ENCODE measurements around the gene PRKG1. TPM values are rescaled to one million over a fixed set of nuclear protein-coding genes. Genes with fewer than 3 reads are reported as not detected.
"Not testable (repeated sequence)": the region's sequence is repeated elsewhere in the genome, so short reads cannot be mapped to it uniquely, and the experiment has no call there.

The PRKG1 gene
- total RNA-seq, 2 donors from 2014 or later: 94.5 to 96.0 TPM

DNA sequence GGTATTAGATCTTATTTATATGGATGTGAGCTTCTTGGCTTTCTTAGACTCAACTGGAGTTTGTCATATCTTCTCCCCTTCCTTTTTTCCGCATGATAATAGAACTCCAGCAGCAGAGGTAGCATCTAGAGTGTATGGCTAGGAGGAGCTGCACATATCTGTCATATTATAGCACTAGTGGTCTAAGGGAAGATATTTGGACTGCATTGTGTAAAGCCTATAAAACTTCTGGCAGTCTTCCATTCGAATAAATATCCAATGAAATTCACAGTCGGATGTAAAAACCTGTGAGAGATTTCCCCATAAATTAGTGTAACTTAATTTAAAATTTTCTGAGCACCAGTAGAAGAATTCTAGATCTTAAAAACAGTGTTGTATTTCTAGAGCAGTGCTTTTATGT, 123.9 kb downstream of the PRKG1 start:
- intact Hi-C loops (cut with DNase I): no loop called here
- DNase-seq (ENCODE audit: low spot score): no peak

DNA sequence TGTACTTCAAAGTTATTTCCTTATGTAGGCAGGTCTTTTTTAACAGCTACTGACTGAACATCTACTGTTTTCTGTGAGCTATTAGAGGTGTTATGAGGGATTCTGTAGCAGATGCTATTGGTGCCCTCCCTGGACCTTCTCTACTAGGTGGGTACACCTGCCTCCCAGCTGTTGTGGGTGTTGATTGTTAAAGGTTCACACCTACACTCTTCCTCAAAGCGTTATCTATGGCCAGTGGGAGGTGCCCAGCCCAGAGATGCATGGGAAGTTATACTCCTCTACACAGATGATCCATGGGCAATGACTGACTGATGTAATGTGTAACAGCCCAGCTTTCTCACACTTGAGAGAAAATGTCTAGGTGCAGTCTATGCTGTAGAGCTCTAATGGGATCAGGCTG, 127.7 kb downstream of the PRKG1 start:
- DNase-seq (ENCODE audit: low spot score): no peak
- intact Hi-C loops (cut with DNase I): no loop called here

DNA sequence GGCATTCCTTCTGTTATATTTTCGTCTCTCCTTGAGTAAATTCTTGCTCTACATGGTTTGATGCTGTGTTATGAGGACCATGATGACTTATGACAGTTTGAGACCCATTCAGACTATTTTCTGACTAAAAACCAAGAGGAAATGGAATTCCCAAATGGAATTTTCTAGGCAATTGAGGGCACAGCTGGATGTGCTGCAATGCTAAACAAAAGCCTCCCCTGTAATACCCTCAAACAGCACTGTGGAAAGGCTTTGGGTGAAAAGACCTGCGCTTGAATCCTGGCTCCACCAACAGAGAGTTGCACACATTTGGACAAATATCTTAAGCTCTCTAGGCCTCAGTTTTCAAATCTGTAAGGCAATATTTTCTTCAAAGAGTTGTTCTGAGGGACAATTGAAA, 129.1 kb downstream of the PRKG1 start:
- intact Hi-C loops (cut with DNase I): no loop called here
- no peak for DNase-seq (ENCODE audit: low spot score)

DNA sequence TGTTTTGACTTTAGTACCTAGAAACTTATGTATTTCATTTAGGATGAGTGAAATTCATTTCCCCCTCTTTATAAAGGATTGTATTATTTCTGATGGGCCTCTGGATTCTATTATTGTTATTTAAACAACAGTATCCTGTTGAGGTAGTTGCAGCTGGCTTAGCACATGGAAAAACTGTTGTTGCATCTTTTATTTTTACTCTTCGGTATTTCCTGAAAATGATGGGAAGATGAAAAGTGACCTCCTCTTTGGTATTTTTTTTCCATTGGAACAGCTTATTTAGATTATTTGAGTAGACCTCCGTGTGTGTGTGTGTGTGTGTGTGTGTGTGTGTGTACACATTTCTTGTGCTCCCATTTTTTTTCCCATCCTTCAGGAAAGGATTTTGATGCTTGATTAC, 129.8 kb downstream of the PRKG1 start:
- no peak for DNase-seq (ENCODE audit: low spot score)
- intact Hi-C loops (cut with DNase I): no loop called here

DNA sequence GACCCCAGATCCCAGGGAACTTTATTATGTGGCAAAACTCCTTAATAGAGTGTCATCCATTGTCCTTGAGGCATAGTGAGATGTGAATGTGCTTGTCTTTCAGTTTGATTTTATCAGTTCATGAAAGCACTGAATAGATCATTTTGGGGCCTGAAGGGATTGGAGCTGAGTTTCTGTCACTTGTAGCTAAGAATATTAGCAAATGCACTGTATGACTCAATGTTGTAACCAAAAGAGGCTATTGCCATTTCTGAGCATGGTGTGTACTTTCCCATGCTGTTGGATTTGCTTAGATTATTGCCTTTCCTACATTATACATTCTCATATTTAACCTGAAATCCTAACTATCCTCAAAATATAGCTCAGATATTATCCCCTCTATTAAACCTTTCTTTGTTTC, 130.4 kb downstream of the PRKG1 start:
- DNase-seq (ENCODE audit: low spot score): no peak
- intact Hi-C loops (cut with DNase I): no loop called here

DNA sequence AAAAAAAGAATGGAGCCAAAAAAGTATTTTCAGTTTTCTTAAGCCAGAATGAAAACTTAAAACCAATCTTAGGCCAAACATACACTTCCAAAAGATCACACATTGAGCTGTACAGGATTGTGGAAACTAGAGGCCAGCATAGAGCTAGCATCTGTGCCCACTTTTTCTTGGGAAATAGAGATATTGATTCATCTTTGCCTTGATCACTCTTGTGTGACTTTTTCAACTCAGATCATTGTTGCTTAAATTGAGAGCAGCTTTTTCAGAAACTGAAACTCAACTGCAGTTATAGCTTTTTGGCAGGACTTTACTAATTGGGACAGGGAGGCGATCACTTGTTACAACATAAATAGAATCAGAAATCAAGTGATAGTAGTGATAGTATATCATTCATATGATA, 132.2 kb downstream of the PRKG1 start:
- intact Hi-C loops (cut with DNase I): no loop called here

DNA sequence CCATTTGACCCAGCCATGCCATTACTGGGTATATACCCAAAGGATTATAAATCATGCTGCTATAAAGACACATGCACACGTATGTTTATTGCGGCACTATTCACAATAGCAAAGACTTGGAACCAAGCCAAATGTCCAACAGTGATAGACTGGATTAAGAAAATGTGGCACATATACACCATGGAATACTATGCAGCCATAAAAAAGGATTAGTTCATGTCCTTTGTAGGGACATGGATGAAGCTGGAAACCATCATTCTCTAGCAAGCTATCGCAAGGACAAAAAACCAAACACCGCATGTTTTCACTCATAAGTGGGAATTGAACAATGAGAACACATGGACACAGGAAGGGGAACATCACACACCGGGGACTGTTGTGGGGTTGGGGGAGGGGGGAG, 138.7 kb downstream of the PRKG1 start:
- DNase-seq (ENCODE audit: low spot score); intact Hi-C loops (cut with DNase I): not testable (repeated sequence)

More for the DNA sequence above, 132.2 kb downstream of the PRKG1 start:
- no peak for DNase-seq (ENCODE audit: low spot score)

DNA sequence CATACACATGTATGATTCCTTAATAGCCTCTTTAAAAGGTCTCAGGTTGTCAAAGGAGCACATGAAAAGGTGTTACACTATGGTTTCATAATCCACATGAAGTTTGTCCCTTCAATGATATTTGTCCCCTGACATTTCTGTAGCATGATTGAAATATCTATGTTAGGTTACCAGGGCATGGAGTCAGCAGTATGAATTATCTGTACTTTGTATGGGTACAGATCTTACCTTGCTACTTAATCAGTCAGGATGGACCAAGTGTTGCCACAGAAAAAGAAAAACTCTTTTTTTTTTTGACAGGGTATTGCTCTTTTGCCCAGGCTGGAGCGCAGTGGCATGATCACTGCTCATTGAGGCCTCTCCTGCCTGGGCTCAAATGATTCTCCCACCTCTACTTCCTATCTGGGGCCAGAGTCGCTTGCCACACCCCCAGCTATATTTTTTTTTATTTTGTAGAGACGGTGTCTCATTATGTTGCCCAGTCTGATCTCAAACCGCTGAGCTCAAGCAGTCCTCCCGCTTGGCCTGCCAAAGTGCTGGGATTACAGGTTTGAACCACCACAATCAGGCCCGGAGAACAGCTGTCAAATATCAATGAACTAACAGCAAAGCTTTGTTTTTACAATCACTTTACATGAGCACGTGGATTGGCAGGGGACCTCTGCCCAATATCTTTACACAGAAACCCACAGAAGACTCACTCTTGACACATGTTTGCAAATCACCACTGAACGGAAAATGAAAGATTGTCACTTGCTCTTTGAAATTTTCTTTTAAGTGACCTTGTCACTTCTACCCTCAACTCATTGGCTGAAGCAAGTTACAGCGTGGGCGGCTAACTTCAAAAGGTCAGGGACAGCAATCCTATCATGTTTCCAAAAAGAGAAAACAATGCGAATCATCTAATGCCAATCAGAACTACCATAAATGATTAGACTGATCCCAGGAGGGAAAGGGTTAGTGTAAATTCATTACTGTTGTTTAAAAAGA, 140.2 kb downstream of the PRKG1 start:
- intact Hi-C loops (cut with DNase I): no loop called here

DNA sequence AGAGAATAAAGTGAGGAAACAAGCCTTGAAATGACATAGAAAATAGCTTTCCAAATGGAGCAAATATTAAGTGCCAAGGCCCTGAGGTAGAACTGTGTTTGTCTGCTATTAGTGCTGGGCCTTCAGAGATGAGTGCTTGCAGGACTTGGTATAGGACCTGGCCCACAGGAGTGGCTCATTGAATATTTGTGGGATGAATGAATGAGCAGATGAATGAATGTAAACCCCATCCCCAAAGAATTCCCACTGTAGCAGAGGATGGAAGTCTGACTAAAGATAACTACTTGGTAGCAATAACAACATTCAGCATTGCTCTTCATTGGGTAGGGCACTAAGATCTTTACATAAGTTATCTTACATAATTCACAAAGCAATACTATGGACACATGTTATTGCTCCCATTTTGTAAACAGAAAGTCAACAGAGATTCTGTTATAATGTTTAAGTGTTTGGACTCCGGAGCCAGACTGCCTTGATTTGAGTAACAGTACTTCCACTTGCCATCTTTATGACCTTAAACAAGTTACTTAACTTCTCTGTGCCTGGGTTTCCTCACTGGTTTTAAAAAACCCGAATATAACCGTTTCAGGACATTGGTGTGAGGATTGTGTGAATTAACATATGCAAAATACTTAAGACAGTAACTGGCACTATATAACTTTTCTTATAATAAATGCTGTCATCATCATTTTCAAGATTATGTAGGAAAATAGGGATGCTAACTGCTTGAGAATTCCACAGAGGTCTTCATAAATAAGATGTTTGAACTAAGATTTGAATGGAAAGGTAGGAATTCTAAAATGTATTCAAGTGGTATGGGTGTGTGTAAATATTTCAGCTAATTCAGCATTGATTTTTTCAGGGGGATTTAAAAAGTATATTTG, 141.9 kb downstream of the PRKG1 start:
- intact Hi-C loops (cut with DNase I): no loop called here
- DNase-seq (ENCODE audit: low spot score): no peak

More for the DNA sequence above, 140.2 kb downstream of the PRKG1 start:
- no peak for DNase-seq (ENCODE audit: low spot score)

DNA sequence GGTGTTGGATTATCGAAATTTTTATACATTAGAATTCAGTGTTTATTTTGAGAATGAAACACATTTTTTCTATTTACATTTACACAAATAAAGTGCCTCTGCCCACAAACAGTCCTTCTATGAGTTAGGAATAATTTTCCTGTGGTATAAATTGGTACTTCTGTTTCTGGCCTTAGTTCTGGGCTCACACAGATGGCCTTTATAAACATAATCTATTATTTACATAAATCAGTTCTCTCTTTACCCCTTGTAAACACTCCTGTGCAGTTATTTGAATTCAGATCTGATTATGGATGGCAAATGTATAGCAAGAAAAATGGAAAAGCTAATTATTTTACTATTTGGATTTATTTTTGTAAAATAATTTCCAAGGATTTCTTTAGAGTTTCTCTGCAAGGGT, 143.2 kb downstream of the PRKG1 start:
- intact Hi-C loops (cut with DNase I): no loop called here
- DNase-seq (ENCODE audit: low spot score): no peak

DNA sequence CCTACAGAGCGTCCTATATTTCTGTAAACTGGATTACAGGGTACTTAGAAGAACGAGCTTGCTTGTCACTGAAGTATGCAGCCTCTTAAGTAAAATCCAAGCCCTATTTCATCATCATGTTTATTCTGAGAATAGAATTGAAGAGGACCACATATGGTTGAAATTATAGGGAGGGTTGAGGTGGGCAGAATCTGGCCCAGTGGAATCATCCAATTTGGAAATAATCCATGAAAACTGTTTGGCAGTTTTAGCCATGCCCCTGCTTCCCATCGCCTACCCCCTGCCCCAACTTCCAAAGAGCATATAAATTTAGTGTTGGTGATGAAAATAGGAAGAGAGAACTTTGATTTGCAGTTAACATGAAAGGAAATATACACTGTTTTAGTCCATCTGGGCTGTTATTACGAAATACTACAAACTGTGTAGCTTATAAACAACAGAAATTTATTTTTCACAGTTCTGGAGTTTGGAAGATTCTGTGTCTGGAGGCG, 150.4 kb downstream of the PRKG1 start:
- intact Hi-C loops (cut with DNase I): no loop called here
- no peak for DNase-seq (ENCODE audit: low spot score)

DNA sequence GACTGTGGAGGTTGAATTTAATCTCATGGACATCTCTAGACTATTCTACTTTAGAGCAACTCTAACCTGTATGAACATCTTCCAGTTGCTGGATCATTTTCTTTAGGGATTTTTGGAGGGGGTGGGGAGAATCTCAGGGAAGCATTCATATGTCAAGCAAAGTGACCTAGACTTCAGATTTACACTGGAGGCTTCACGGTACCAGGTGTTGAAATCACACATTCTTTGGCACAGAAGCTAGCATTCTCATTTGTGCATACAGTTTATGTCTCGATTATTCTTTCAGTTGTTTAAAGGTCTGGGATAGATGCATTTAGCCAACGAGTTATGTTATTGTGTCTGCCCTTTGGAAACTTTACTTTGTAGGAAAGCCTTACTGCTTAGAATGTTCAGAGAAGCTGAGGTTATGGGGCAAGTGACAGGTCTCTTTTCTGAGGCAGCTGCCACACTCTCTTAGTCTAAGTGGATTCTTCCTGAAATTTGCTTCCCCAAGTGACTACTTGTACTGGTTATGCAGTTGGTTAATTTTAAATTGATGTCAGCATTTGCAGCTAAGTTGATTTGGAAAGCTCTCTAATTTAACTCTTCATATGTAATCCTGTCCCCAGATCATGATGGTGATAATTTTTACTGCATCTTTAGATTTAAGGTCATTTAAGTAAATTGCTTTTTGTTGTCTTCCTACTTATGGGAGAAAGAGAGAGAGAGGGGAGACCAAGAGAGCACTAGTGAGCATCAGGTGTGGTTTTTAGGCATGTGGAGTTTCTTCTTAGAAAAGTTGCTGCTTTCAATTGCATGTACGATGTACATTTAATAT, 153.8 kb downstream of the PRKG1 start:
- intact Hi-C loops (cut with DNase I): no loop called here
- no peak for DNase-seq (ENCODE audit: low spot score)

DNA sequence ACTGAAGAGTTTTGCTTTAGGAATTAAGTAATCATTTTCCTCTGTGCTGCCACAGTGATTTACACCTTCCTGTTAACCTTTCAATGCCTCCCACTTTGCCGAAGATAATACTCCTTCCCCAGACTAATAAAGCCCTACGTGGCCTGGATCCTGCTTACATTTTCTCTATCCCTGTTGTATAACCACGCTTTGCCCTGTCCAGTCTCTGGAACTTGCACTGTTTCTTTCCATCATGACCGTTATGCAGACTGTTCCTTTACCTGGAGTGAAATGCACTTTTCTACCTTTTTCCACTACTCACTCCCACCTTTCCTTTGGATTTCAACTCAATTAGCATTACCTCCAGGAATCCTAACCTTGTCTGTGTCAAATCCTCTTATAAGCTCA, 154.4 kb downstream of the PRKG1 start:
- DNase-seq (ENCODE audit: low spot score): no peak
- intact Hi-C loops (cut with DNase I): no loop called here

DNA sequence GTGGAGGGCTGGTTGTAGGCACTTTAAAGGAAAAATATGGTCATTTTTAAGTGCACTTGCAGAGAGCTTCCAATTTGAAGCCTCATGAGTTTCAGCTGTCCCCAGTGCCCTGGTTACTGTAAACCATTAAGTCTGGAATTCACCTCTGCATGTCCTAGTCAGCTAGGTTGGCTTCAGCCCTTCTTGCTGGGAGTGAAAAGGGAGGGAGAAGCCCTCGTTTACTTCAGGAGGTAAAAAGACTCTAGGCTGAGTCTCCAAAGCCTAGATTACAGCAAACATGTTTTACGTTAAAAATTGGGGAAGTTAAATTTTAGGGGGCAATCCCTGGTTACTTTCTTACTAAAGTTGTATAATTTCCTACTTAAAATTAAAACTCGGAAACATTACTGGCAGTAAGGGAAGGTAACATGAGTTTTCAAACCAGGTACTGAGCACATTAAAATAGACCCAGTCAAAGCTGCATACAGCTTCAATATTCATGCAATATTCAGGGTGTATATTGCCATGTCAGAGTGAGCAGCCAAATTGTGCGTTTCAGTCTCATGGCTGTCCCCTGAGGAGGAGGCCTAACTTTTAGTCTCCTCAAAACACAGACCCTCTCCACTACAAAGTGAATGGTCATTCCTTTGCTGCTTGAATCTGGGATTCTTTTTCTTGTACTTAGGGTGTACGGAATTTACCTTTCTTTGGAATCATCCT, 156.7 kb downstream of the PRKG1 start:
- DNase-seq (ENCODE audit: low spot score): no peak
- intact Hi-C loops (cut with DNase I): no loop called here

DNA sequence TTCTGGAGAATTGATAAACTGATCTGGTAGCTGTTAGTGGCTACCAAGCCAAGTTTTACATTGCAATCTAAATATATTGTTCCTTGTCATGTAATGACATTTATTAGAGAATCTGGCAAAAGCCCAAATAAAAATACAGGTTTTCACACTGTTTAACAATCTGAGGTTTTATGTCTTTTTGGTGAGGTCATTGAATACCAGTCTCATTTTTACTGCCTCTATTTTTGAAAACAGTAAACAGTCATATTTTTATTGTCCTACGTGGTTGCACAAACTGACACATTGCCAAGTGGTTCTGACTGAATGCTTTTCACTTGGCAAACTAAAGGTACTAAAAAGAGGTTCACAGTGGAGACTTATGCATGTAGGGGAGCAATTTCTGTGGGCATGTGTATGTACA, 157.5 kb downstream of the PRKG1 start:
- no peak for DNase-seq (ENCODE audit: low spot score)
- intact Hi-C loops (cut with DNase I): no loop called here

DNA sequence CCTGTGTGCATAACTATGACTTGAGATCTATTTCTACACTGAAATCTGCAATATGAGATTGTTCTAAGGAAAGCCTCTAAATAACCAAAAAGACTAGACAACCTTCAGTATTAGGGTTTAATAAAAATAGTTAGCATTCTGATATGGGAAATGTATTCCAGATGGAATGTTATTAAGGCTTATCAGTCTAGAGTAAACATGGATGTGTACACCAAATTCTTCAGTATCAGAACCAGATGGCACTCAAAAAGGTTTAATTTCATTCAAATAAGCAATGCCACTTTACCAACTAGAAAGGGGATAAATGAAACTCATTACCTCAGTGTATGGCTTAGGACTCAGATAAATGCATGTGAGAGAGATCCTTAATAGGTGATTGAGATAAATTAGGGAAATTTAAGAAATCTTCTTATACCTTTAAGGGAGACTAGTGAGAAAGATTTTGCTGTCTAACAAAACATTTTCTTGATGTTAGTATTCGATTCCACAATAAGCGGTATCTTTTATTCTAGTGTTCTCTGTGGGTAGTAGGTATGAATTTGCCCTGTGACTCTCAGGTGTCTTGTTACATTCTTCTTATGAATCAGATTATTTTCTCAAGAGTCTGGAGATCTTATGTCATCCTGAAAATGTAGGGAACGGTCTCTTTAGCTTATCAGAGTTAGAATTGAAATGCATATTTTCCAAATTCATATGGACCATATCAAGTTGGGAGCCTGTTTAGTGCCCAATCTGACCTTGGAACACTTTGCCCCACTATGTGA, 159.2 kb downstream of the PRKG1 start:
- intact Hi-C loops (cut with DNase I): no loop called here
- no peak for DNase-seq (ENCODE audit: low spot score)

DNA sequence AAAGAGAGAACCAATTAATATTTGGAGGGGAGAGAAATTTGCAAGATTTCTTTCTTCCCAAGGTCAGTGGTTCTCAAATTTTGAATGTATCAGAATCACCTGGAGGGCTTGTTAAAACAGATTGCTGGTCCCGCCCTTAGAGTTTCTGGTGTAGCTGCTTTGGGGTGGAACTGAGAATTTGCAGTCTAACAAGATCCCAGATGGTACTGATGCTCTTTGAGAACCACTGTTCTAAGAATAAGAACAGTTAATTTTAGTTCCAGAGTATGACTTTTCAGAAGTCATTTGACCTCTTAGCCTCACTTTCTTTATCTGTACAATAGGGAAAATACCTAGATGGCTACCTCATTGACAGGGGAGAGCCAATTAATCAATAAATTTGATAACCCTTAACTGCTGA, 161.6 kb downstream of the PRKG1 start:
- DNase-seq (ENCODE audit: low spot score): no peak
- intact Hi-C loops (cut with DNase I): no loop called here

DNA sequence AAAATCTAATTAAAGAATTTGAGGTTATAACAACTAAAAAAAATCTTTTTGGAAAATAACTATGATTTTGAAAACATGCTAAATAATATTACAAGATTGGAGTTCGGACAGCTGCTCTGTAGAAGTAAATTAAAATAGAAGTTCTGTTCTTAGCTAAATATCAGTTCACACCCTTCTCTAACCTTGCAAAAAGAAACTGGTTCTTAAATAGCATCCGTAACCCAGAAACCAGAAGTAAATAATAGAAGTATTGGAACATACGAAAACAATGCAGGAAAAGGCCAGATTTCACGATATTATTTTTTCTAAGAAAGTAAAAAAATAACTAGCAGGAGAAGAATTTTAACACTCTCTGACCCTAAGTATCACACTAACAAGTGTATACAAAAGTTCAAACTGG, 164.7 kb downstream of the PRKG1 start:
- DNase-seq (ENCODE audit: low spot score): no peak
- intact Hi-C loops (cut with DNase I): no loop called here

Measured in posterior vena cava (tissue), 2 donors.